ENCODE data around the gene ETS2.

Gene ETS2

GRCh38 chr21:38831526-38832467 lies 26.1 kb downstream of the ETS2 start:
- POLR2A ChIA-PET: no interaction called here
- TF ChIP-seq CTCF (IDR thresholded peaks at IDR 0.05; ENCODE audit: control extremely low read depth, extremely low read depth, low read depth, missing control alignments): no peak
- CTCF ChIA-PET: interaction anchor here (1.1 to 1.4 kb wide), 4 partner anchors 23 to 97 kb away, joined by 3 to 5 read pairs (median 4); no protein-coding TSS in a partner anchor
- peak; percentile 55 for DNase-seq (ENCODE audit: extremely low spot score)

DNA sequence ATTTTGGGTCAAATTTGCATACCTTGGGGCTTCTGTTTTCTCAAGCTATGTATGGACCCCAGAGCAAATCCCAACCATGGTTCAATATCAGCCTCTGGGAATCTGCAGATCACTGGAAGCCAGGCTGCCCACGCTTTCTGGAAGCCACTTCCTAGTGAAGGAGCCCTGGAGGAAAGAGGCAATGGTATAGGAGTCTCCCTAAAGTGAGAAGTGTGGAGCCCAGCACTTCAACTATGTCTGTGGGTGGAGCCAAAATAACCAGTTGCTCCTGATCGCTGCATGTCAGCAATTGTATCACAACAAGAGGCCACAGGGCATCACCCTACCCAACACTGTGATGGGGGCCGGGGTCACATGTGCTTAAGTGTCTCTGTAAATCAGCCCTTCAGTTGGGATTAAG lies 26.9 kb downstream of the ETS2 start:
- DNase-seq (ENCODE audit: extremely low spot score): no peak
- ChIA-PET POLR2A (no interaction called here), CTCF (interaction anchor here (1.1 to 1.4 kb wide), 3 partner anchors 23 to 98 kb away, joined by 3 to 5 read pairs (median 4); no protein-coding TSS in a partner anchor)
- no peak for TF ChIP-seq CTCF (IDR thresholded peaks at IDR 0.05; ENCODE audit: control extremely low read depth, extremely low read depth, low read depth, missing control alignments)

DNA sequence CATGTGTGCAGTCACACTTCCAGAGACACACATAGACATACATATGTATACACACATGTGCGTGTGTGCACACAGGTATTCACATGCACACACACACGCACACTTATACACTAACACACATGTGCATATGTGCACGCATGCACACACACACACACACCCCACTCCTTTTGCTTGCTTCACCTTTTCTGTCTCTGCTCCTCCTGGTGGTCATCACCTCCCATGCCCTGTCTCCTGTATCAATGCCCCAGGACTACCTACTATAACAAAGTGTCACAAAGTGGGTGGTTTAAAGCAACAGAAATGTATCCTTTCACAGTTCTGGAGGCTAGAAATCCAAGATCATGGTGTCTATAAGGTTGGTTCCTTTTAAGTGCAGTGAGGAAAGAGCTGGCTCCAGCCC lies 27.4 kb downstream of the ETS2 start:
- no peak for TF ChIP-seq CTCF (IDR thresholded peaks at IDR 0.05; ENCODE audit: control extremely low read depth, extremely low read depth, low read depth, missing control alignments)
- ChIA-PET CTCF (no interaction called here), POLR2A (no interaction called here)
- DNase-seq (ENCODE audit: extremely low spot score): no peak

DNA sequence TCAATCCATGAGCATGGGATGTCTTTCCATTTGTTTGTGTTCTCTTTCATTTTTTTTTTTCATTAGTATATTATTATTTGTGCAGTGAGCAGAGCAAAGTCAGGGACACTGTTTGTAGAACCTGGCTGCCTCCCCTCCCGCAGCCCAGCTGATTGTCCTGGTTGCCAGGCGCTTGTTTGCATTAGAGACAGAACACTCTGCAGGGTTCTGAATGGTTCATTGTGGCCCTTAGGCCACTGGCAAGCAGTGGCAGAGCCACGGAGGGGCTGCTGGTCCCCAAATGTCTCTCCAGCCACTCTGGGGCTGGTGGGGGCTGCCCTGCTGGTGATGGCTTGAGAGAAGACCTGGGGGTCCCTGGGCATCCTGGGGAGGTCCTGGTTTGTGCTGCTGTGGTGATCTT lies 29.0 kb downstream of the ETS2 start:
- DNase-seq (ENCODE audit: extremely low spot score): no peak
- ChIA-PET POLR2A (no interaction called here), CTCF (no interaction called here)
- no peak for TF ChIP-seq CTCF (IDR thresholded peaks at IDR 0.05; ENCODE audit: control extremely low read depth, extremely low read depth, low read depth, missing control alignments)

- no peak for TF ChIP-seq CTCF (IDR thresholded peaks at IDR 0.05; ENCODE audit: control extremely low read depth, extremely low read depth, low read depth, missing control alignments)
- DNase-seq (ENCODE audit: extremely low spot score): no peak
- ChIA-PET POLR2A (no interaction called here), CTCF (no interaction called here)
These were observed 32.2 kb downstream of the ETS2 start for GRCh38 chr21:38837806-38838461.

GRCh38 chr21:38838598-38839327 lies 33.0 kb downstream of the ETS2 start:
- ChIA-PET CTCF (no interaction called here), POLR2A (no interaction called here)
- DNase-seq (ENCODE audit: extremely low spot score): no peak
- TF ChIP-seq CTCF (IDR thresholded peaks at IDR 0.05; ENCODE audit: control extremely low read depth, extremely low read depth, low read depth, missing control alignments): no peak

All from GM10248 (cell line).